Measurements from ENCODE around the gene TTYH3. TPM values are rescaled to one million over a fixed set of nuclear protein-coding genes. Genes with fewer than 3 reads are reported as not detected.
"Not testable (repeated sequence)": the region's sequence is repeated elsewhere in the genome, so short reads cannot be mapped to it uniquely, and the experiment has no call there.

Gene TTYH3
- total and polyA plus RNA-seq, 2 of the 13 experiments (the other 11 are each of a cell fraction or from before 2014, with no cell fraction given) = 26.3 to 50.0 TPM

DNA sequence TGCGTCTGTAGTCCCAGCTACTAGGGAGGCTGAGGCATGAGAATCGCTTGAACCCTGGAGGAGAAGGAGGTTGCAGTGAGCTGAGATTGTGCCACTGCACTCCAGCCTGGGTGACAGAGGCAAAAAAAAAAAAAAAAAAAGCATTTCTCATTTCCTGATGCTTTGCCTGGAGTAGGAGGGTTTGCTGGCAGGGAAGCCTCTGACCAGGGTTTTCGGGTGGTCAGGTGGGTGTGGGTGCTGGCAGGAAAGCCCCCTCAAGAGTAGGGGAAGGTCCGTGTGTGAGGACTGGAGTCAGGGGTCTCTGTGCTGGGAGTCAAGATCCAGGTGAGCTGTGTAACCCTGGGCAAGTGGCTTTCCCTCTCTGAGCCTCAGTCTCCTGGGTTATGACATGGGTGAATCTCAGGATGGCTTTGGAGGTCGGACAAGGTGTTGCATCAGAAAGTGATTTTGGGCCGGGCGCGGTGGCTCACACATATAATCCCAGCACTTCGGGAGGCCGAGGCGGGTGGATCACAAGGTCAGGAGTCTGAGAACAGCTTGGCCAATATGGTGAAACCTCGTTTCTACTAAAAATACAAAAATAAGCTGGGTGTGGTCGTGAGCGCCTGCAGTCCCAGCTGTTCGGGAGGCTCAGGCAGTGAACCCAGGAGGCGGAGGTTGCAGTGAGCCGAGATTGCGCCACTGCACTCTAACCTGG, 59.4 kb downstream of the TTYH3 start (continued):
- TF ChIP-seq, protein P1, sequence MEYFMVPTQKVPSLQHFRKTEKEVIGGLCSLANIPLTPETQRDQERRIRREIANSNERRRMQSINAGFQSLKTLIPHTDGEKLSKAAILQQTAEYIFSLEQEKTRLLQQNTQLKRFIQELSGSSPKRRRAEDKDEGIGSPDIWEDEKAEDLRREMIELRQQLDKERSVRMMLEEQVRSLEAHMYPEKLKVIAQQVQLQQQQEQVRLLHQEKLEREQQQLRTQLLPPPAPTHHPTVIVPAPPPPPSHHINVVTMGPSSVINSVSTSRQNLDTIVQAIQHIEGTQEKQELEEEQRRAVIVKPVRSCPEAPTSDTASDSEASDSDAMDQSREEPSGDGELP (IDR thresholded peaks at IDR 0.05; ENCODE audit: borderline replicate concordance, low read depth) = peak; percentile 59; the same call in 1 of the 2 replicates

DNA sequence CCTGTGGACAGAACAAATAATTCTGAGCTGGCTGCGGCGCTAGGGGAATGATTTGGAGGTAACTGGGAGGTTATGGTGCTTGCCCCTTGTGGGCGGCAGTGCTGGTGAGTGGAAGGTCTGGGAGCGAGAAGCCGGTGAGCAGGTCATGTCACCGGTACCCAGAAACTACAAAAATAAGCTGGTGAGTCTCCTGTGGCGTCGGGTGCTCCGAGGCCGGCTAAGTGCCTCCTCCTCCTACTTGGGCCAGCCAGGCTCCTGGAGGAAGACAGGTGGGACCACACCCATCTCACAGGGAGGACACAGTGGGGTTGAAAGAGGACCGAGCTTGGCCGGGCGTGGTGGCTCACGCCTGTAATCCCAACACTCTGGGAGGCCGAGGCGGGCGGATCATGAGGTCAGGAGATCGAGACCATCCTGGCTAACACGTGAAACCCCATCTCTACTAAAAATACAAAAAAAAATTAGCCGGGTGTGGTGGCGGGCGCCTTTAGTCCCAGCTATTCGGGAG, 60.2 kb downstream of the TTYH3 start:
- Histone ChIP-seq H3K4me2 (ENCODE audit: low read depth, low read length) (peak overlapping the region; percentile 57; the same call in 1 of the 2 replicates), H3K4me3 (replicated peaks in 1 of 3; ENCODE audit: insufficient read depth in 1 of 3, low read depth in 2 of 3, low read length in 3 of 3) (peak overlapping the region in 1 of 3 experiments; percentile 25; a peak in 1 of 6 replicates), H3K27me3 (ENCODE audit: control insufficient read depth in 1 of 2, insufficient read depth in 2 of 2, low read length in 2 of 2) (peaks cover 18 to 58% of the 10 kb centered on the region in 2 experiments), H3K4me1 (ENCODE audit: insufficient read depth, low read length) (peaks cover 43% of the 10 kb centered on the region)
- H2AFZ ChIP-seq (ENCODE audit: low read length); H4K20me1 ChIP-seq (ENCODE audit: insufficient read depth, low read length); intact Hi-C loops (cut with micrococcal nuclease; ENCODE audit: unreplicated experiment); DNase-seq (ENCODE audit: low spot score); H3K36me3 ChIP-seq (replicated peaks in 1 of 2; ENCODE audit: control insufficient read depth in 1 of 2, insufficient read depth in 2 of 2, low read length in 2 of 2); BruUV-seq (replicated peaks); ATAC-seq; H3K79me2 ChIP-seq (ENCODE audit: insufficient read depth, low read length); H3K27ac ChIP-seq (ENCODE audit: extremely low read length, insufficient read depth, low read length); CTCF ChIA-PET (ENCODE audit: low intra/inter-chr PET ratio, low total read pairs); in situ Hi-C loops (cut with HindIII; ENCODE audit: extremely low pct_ligation_motif_present, low pct_unique_long_range_greater_than_20kb); H3K9me3 ChIP-seq (ENCODE audit: low read length); FAIRE-seq; H3K9ac ChIP-seq (ENCODE audit: insufficient read depth, low read depth, low read length): not testable (repeated sequence)
- 45% methylated on average over 15 of the region's 23 CpGs for WGBS (ENCODE audit: low lambda C conversion rate)
- POLR2A ChIA-PET = interaction anchor here (0.6 to 1.8 kb wide), 3 partner anchors 10 to 136 kb away, joined by 3 to 4 read pairs (median 3); partner anchors contain the start of gene BRAT1

DNA sequence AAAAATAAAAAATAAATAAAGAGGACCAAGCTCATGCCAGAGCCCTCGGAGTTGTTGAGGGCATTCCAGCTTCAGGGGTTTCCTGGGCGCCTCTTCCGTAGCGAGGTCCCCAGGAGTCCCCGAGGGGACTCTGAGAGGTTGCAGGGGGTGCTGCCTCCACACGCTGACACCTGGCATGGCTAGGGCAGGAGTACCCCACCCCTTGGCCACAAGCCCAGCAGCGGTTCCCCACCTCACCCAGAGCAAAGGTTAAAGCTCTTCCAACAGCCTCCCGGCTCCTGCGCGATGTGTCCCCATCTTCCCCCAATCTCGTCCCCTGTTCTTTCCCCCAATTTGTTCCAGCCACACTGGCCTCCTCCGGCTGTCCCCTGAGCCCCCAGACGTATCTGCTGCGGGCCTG, 60.8 kb downstream of the TTYH3 start:
- peak overlapping the region in 1 of 3 experiments; percentile 58; a peak in 1 of 6 replicates for H3K4me3 ChIP-seq (replicated peaks in 1 of 3; ENCODE audit: insufficient read depth in 1 of 3, low read depth in 2 of 3, low read length in 3 of 3)
- H3K36me3 ChIP-seq (replicated peaks in 1 of 2; ENCODE audit: control insufficient read depth in 1 of 2, insufficient read depth in 2 of 2, low read length in 2 of 2) = no peaks in the 10 kb centered on the region
- DNase-seq (ENCODE audit: low spot score) = no peak
- H3K9ac ChIP-seq (ENCODE audit: insufficient read depth, low read depth, low read length) = no peak overlapping the region
- no peak for FAIRE-seq
- H3K9me3 ChIP-seq (ENCODE audit: low read length) = no peaks in the 10 kb centered on the region
- H3K4me1 ChIP-seq (ENCODE audit: insufficient read depth, low read length) = peaks cover 43% of the 10 kb centered on the region
- no peak overlapping the region for H2AFZ ChIP-seq (ENCODE audit: low read length)
- H3K27ac ChIP-seq (ENCODE audit: extremely low read length, insufficient read depth, low read length) = no peak overlapping the region
- peak overlapping the region; percentile 85 for H3K4me2 ChIP-seq (ENCODE audit: low read depth, low read length)
- H4K20me1 ChIP-seq (ENCODE audit: insufficient read depth, low read length) = no peaks in the 10 kb centered on the region
- H3K79me2 ChIP-seq (ENCODE audit: insufficient read depth, low read length) = no peaks in the 10 kb centered on the region
- no TSS peak for BruUV-seq (replicated peaks)
- intact Hi-C loops (cut with micrococcal nuclease; ENCODE audit: unreplicated experiment) = no loop called here
- ATAC-seq = no peak
- POLR2A ChIA-PET = interaction anchor here (0.6 to 1.8 kb wide), 3 partner anchors 10 to 137 kb away, joined by 3 to 4 read pairs (median 3); partner anchors contain the start of gene BRAT1
- 20% methylated on average over 13 of the region's 14 CpGs for WGBS (ENCODE audit: low lambda C conversion rate)
- TF ChIP-seq EED (CRISPR knock-in tag; IDR thresholded peaks at IDR 0.05) (0 out of 2 replicates have a peak, but pooled peaks have one; percentile 39), SYNCRIP (IDR thresholded peaks at IDR 0.05; ENCODE audit: insufficient read depth, low read depth, low read length) (no peak), HNF4G (IDR thresholded peaks at IDR 0.05; ENCODE audit: borderline replicate concordance, low read depth, low read length) (peak; percentile 29; the same call in 1 of the 2 replicates), HNF4G (CRISPR knock-in tag; IDR thresholded peaks at IDR 0.05; ENCODE audit: borderline replicate concordance, low read depth) (no peak)
- peaks cover 14 to 52% of the 10 kb centered on the region in 2 experiments for H3K27me3 ChIP-seq (ENCODE audit: control insufficient read depth in 1 of 2, insufficient read depth in 2 of 2, low read length in 2 of 2)
- in situ Hi-C loops (cut with HindIII; ENCODE audit: extremely low pct_ligation_motif_present, low pct_unique_long_range_greater_than_20kb) = no loop called here
- CTCF ChIA-PET (ENCODE audit: low intra/inter-chr PET ratio, low total read pairs) = no interaction called here

All from HepG2 (cell line).